GM12874 (cell line): ENCODE results near the gene CBX6.

Experiments
- CTCF ChIP-seq: IDR thresholded peaks from 2 replicates; pipeline ENCODE4 v1.5.1; 2011; ENCODE audit warnings: low read depth, mild to moderate bottlenecking, control low read depth, low read length, moderate library complexity; ENCODE audit not compliant: insufficient read depth

The CBX6 gene

DNA sequence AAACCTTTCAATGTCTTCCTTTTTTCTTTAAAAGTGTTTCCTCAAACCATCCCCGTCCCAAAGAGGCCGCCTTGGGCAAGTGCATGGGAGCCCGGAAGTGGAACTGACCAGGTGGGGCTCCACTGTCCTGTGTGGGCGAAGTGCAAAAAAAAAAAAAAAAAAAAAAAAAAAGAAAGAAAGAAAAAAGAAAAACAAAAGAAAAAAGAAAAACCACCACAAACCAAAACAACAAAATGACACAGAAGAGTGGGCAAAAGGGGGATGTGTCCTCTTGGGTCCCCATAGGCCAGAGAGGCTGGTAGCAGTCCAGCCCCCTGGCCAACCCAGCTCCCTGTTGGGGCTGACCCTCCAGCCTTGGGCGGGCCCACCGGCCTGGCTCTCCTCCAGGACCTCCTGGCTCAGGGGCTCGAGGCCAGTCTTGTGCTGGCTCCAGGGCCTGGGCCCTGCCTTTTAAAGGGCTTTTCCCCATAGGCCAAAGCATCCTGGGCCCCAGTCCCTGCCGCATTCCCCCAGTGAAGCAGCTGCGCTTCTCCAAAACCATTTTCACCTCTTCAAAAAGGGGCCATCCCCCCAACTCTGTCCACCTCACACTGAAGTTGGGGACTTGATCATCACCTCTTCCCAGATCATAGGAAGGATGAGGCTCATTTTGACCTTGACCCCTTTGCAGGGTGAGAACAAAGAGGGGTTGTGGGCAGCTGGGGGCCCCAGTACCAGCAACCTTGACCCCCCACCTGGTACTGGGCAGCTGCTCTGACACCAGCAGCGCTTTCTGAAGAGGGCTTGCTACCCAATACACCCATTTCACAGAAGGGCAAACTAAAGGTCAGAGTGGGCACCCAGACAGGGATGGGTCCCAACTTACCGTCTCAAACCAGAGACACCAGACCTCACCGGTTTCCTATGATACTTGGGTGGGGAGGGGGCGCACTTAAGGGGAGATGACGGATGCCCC, 9.4 kb downstream of the CBX6 start:
- no peak for TF ChIP-seq CTCF

DNA sequence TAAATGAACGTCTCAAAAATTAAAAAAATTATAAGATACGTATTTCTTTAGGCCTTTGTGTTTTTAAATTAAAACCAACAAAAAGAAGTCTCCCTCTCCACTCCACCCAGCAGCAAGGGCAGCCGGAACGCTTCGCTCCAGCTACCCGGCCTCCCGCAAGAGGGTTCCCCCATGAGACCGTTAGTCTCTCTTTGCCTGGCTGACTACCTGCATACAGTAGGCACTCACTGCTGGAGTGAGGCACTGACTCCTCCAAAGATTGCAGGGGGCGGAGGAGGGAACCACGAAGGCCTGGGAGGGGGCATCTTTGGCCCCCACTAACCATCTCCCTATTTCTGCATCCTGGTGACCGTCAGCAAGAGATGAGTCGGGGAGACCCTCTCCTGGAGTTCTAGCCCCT, 10.1 kb downstream of the CBX6 start:
- no peak for TF ChIP-seq CTCF

- TF ChIP-seq CTCF = no peak
These were observed 10.7 kb downstream of the CBX6 start for GRCh38 chr22:38861170-38861876.

- TF ChIP-seq CTCF = no peak
These were observed 11.5 kb downstream of the CBX6 start for GRCh38 chr22:38860283-38861169.

DNA sequence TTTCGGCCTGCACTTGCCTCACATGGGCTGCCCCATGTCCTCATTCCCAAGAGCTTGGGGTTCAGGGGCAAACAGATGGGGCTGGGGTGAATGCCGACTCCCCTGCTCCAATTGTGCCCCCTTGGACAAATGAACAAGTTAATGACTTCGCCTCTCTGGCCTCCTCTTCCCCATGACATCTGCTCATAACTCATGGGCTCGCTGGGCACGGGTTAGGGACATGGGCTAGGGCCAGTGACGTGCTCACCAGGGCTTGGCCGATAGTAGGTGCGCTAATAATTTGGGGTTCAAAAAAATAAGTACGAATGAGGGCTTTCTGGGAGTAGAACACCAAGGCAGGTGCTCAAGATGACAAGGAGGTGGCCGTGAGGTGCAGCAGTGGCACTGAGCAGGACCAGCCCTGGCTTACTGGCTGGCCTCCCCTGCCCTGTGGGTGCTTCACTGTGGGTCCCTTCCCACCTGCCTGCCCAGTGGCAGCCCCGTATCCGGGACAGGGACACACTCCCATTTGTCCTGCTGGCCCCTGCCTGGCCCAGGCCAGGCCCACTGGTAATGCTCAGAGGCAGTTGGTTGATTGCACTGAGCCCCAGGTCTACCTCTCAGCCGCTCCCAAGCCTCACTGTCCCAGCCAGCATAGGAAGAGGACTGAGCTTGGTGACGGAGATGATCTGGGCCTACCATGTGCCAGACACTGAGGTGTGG, 12.3 kb downstream of the CBX6 start:
- TF ChIP-seq CTCF = no peak

- TF ChIP-seq CTCF = no peak
These were observed 13.5 kb downstream of the CBX6 start for GRCh38 chr22:38858492-38858891.
